ENCODE measurements around the gene NFKBIE. TPM values are rescaled to one million over a fixed set of nuclear protein-coding genes. Genes with fewer than 3 reads are reported as not detected.

NFKBIE gene
- total and polyA plus RNA-seq, 4 experiments from 2014 or later: 8.0 to 15.0 (median 10.5) TPM

- H3K4me1 Mint-ChIP-seq: peaks cover under 1 to 20% (median 13%) of the 10 kb centered on the region in 4 donors
- ChIA-PET CTCF (ENCODE audit: partially characterized antibody) (interaction anchor here (0.7 to 8.3 kb wide), 19 partner anchors 15 to 187 kb away, joined by 3 to 82 read pairs (median 5); partner anchors contain the start of genes AARS2, HSP90AB1, SLC35B2 and SPATS1), POLR2A (ENCODE audit: partially characterized antibody) (interaction anchor here (1.9 to 6.2 kb wide), 4 partner anchors 13 to 23 kb away, joined by 6 to 97 read pairs (median 25); partner anchors contain the start of genes HSP90AB1 and SLC35B2)
- peak overlapping the region in 2 of 7 donors; percentile 4 to 26 for H3K27ac Mint-ChIP-seq
- intact Hi-C loops (cut with micrococcal nuclease): loop anchor here (2.0 kb wide), 1 partner anchor 117 kb away; the partner anchor contains the start of gene CDC5L
- peaks cover 2 to 7% of the 10 kb centered on the region in 2 donors for H3K36me3 Mint-ChIP-seq
- H3K27me3 ChIP-seq (ENCODE audit: insufficient read depth, low read length): peaks cover 33% of the 10 kb centered on the region
- DNase-seq: no peak
- peak overlapping the region; percentile 21 to 75 (median 51) for H3K4me3 Mint-ChIP-seq
- no peaks in the 10 kb centered on the region for H3K9me3 ChIP-seq (ENCODE audit: control insufficient read depth in 1 of 2, low read length in 2 of 2)
- no peaks in the 10 kb centered on the region for H3K36me3 ChIP-seq (ENCODE audit: insufficient read depth, low read length)
- peaks cover 0 to 2% (median 0%) of the 10 kb centered on the region in 8 donors for H3K9me3 Mint-ChIP-seq
- no peak overlapping the region for H3K27ac ChIP-seq (ENCODE audit: low read depth, low read length)
- peaks cover 27 to 45% of the 10 kb centered on the region in 2 donors for H3K27me3 Mint-ChIP-seq
- H3K4me3 ChIP-seq (ENCODE audit: low read length in 2 of 2): no peak overlapping the region
- H3K4me1 ChIP-seq (ENCODE audit: insufficient read depth, low read length): peaks cover 10% of the 10 kb centered on the region
Observed at GRCh38 chr6:44269178-44269920, 4.0 kb upstream of the NFKBIE start.

- H3K27ac ChIP-seq (ENCODE audit: low read depth, low read length): no peak overlapping the region
- intact Hi-C loops (cut with micrococcal nuclease): loop anchor here (1.0 to 2.0 kb wide), 4 partner anchors 36 to 119 kb away; partner anchors contain the start of genes AARS2 and CDC5L
- peak overlapping the region in 3 of 8 donors; percentile 15 to 36 (median 33) for H3K4me3 Mint-ChIP-seq
- peaks cover 22% of the 10 kb centered on the region for H3K4me1 ChIP-seq (ENCODE audit: insufficient read depth, low read length)
- CTCF ChIA-PET (ENCODE audit: partially characterized antibody): interaction anchor here (0.7 to 8.3 kb wide), 24 partner anchors 10 to 188 kb away, joined by 3 to 82 read pairs (median 5); partner anchors contain the start of genes AARS2, HSP90AB1, SLC35B2 and SPATS1
- peak; percentile 61 to 70 (median 65) for DNase-seq
- no peaks in the 10 kb centered on the region for H3K36me3 ChIP-seq (ENCODE audit: insufficient read depth, low read length)
- peaks cover 5 to 30% (median 23%) of the 10 kb centered on the region in 4 donors for H3K4me1 Mint-ChIP-seq
- peaks cover 21 to 36% of the 10 kb centered on the region in 2 donors for H3K27me3 Mint-ChIP-seq
- H3K36me3 Mint-ChIP-seq: peaks cover 0 to 15% of the 10 kb centered on the region in 2 donors
- peak overlapping the region in 6 of 7 donors; percentile 60 to 96 (median 78) for H3K27ac Mint-ChIP-seq
- no peaks in the 10 kb centered on the region for H3K9me3 ChIP-seq (ENCODE audit: control insufficient read depth in 1 of 2, low read length in 2 of 2)
- no peak overlapping the region for H3K4me3 ChIP-seq (ENCODE audit: low read length in 2 of 2)
- H3K9me3 Mint-ChIP-seq: peaks cover 0 to 2% (median 0%) of the 10 kb centered on the region in 8 donors
- POLR2A ChIA-PET (ENCODE audit: partially characterized antibody): interaction anchor here (1.1 to 6.2 kb wide), 3 partner anchors 12 to 37 kb away, joined by 5 to 97 read pairs (median 37); partner anchors contain the start of genes HSP90AB1 and SLC35B2
- peaks cover 33% of the 10 kb centered on the region for H3K27me3 ChIP-seq (ENCODE audit: insufficient read depth, low read length)
Observed at GRCh38 chr6:44268095-44268628, 2.8 kb upstream of the NFKBIE start.

- Histone ChIP-seq H3K4me3 (ENCODE audit: low read length in 2 of 2) (no peak overlapping the region), H3K27ac (ENCODE audit: low read depth, low read length) (no peak overlapping the region), H3K36me3 (ENCODE audit: insufficient read depth, low read length) (no peaks in the 10 kb centered on the region), H3K9me3 (ENCODE audit: control insufficient read depth in 1 of 2, low read length in 2 of 2) (no peaks in the 10 kb centered on the region), H3K27me3 (ENCODE audit: insufficient read depth, low read length) (peaks cover 26% of the 10 kb centered on the region), H3K4me1 (ENCODE audit: insufficient read depth, low read length) (peaks cover 31% of the 10 kb centered on the region)
- Mint-ChIP-seq H3K27me3 (peaks cover 14 to 29% of the 10 kb centered on the region in 2 donors), H3K4me1 (peaks cover 14 to 39% (median 32%) of the 10 kb centered on the region in 4 donors), H3K27ac (peak overlapping the region in 6 of 7 donors; percentile 68 to 98 (median 94)), H3K36me3 (peaks cover 0 to 23% of the 10 kb centered on the region in 2 donors), H3K4me3 (no peak overlapping the region), H3K9me3 (no peaks in the 10 kb centered on the region)
- ChIA-PET CTCF (ENCODE audit: partially characterized antibody) (interaction anchor here (1.1 to 8.3 kb wide), 13 partner anchors 13 to 189 kb away, joined by 3 to 82 read pairs (median 11); partner anchors contain the start of genes AARS2, HSP90AB1, SLC35B2 and SPATS1), POLR2A (ENCODE audit: partially characterized antibody) (interaction anchor here (5.4 to 6.2 kb wide), 2 partner anchors 11 to 21 kb away, joined by 37 to 97 read pairs; partner anchors contain the start of genes HSP90AB1 and SLC35B2)
- intact Hi-C loops (cut with micrococcal nuclease): no loop called here
- no peak for DNase-seq
Observed at GRCh38 chr6:44267252-44267651, 1.9 kb upstream of the NFKBIE start.

GRCh38 chr6:44266347-44266746 is 996 bp upstream of the NFKBIE start:
- Histone ChIP-seq H3K27ac (ENCODE audit: low read depth, low read length) (peak overlapping the region; percentile 96), H3K4me1 (ENCODE audit: insufficient read depth, low read length) (peaks cover 35% of the 10 kb centered on the region), H3K36me3 (ENCODE audit: insufficient read depth, low read length) (peaks cover 3% of the 10 kb centered on the region), H3K9me3 (ENCODE audit: control insufficient read depth in 1 of 2, low read length in 2 of 2) (no peaks in the 10 kb centered on the region), H3K4me3 (ENCODE audit: low read length in 2 of 2) (no peak overlapping the region), H3K27me3 (ENCODE audit: insufficient read depth, low read length) (peaks cover 17% of the 10 kb centered on the region)
- Mint-ChIP-seq H3K27me3 (peaks cover 10 to 22% of the 10 kb centered on the region in 2 donors), H3K36me3 (peaks cover 0 to 23% of the 10 kb centered on the region in 2 donors), H3K9me3 (no peaks in the 10 kb centered on the region), H3K4me3 (peak overlapping the region in 7 of 8 donors; percentile 26 to 96 (median 93)), H3K27ac (peak overlapping the region; percentile 94 to 98 (median 95)), H3K4me1 (peaks cover 14 to 43% (median 34%) of the 10 kb centered on the region in 4 donors)
- ChIA-PET POLR2A (ENCODE audit: partially characterized antibody) (interaction anchor here (5.4 to 6.2 kb wide), 2 partner anchors 11 to 20 kb away, joined by 37 to 97 read pairs; partner anchors contain the start of genes HSP90AB1 and SLC35B2), CTCF (ENCODE audit: partially characterized antibody) (interaction anchor here (0.9 to 8.3 kb wide), 9 partner anchors 12 to 190 kb away, joined by 4 to 82 read pairs (median 16); partner anchors contain the start of genes AARS2 and SLC35B2)
- no peak for DNase-seq
- intact Hi-C loops (cut with micrococcal nuclease): no loop called here

DNA sequence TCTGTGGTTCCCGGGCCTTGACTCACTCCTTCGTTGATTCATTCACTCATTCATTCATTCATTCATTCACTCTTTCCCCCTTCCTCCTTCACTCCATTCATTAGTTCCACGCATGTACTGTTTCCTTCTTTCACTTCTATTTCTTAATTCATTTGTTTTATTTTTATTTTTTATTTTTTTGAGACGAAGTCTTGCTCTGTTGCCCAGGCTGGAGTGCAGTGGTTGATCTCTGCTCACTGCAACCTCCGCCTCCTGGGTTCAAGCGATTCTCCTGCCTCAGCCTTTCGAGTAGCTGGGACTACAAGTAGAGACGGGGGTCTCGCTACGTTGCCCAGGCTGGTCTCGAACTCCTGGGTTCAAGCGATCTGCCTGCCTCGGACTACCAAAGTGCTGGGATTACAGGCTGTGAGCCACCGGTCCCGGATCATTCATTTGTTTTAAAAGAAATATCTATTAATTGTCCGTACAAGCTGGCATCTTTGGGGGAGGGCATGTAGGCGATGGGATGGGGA is 427 bp upstream of the NFKBIE start:
- H3K27me3 ChIP-seq (ENCODE audit: insufficient read depth, low read length): peaks cover 12% of the 10 kb centered on the region
- H3K4me3 Mint-ChIP-seq: peak overlapping the region; percentile 73 to 96 (median 93)
- H3K36me3 ChIP-seq (ENCODE audit: insufficient read depth, low read length): peaks cover 6% of the 10 kb centered on the region
- no peaks in the 10 kb centered on the region for H3K9me3 ChIP-seq (ENCODE audit: control insufficient read depth in 1 of 2, low read length in 2 of 2)
- peak overlapping the region; percentile 94 to 98 (median 95) for H3K27ac Mint-ChIP-seq
- H3K27ac ChIP-seq (ENCODE audit: low read depth, low read length): peak overlapping the region; percentile 96
- H3K27me3 Mint-ChIP-seq: peaks cover 8 to 18% of the 10 kb centered on the region in 2 donors
- H3K4me1 Mint-ChIP-seq: peaks cover 17 to 48% (median 38%) of the 10 kb centered on the region in 4 donors
- H3K36me3 Mint-ChIP-seq: peaks cover 5 to 28% of the 10 kb centered on the region in 2 donors
- intact Hi-C loops (cut with micrococcal nuclease): loop anchor here (1.0 to 2.0 kb wide), 5 partner anchors 8 to 169 kb away; partner anchors contain the start of genes HSP90AB1 and SLC35B2
- H3K4me3 ChIP-seq (ENCODE audit: low read length in 2 of 2): peak overlapping the region in 1 of 2 donors; percentile 89
- no peaks in the 10 kb centered on the region for H3K9me3 Mint-ChIP-seq
- no peak for DNase-seq
- peaks cover 37% of the 10 kb centered on the region for H3K4me1 ChIP-seq (ENCODE audit: insufficient read depth, low read length)
- CTCF ChIA-PET (ENCODE audit: partially characterized antibody): interaction anchor here (4.6 to 8.3 kb wide), 3 partner anchors 11 to 72 kb away, joined by 54 to 82 read pairs (median 63); partner anchors contain the start of gene SLC35B2
- POLR2A ChIA-PET (ENCODE audit: partially characterized antibody): interaction anchor here (5.4 to 6.2 kb wide), 2 partner anchors 10 to 19 kb away, joined by 37 to 97 read pairs; partner anchors contain the start of genes HSP90AB1 and SLC35B2

All from CD4-positive, alpha-beta memory T cell (primary cell).